Left forelimb (tissue), 1 donor: ENCODE data around the gene PTPRK.

Experiments used
- DNase-seq: peaks from one replicate; pipeline ENCODE4 v3.0.0-alpha.2; 2018; ENCODE audit warnings: low spot score

Gene PTPRK

DNA sequence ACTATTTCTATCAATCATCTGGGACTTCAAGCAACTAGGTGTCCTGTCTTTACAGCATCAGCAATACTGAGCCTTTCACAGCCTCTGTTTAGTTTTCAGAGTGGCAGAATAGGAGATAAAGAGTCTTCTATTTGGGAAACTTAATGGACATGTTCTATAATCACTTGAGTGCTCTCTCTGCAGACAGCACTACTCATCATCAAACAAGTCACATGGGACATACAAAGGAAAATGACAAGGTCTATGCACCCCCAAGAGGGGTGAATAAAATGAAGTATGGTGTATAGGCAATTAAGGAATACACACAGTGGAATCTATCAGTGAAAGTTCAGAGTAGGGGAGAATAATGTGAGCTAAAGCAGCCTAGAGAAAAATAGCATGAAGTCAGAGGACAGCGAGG is 381.7 kb downstream of the PTPRK start:
- no peak for DNase-seq

DNA sequence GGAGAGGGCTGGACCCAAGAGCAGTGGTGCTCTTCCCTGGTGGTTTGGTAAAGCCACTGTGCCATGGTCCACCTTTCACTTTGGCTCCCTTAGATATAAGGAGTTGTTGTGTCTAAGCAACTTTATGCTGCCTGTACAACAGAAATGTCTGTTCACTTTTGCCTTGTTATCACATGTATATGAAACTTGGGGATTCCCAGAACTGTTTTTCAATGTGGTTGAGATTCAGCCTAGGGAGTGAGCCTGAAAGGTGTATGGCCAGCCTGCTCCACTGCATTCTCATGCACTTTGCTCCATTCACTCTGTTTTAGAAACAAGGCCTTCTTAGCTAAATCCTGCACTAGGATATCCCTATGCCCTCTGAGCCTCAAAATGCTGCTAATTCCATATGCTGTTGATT is 385.1 kb downstream of the PTPRK start:
- DNase-seq = no peak

DNA sequence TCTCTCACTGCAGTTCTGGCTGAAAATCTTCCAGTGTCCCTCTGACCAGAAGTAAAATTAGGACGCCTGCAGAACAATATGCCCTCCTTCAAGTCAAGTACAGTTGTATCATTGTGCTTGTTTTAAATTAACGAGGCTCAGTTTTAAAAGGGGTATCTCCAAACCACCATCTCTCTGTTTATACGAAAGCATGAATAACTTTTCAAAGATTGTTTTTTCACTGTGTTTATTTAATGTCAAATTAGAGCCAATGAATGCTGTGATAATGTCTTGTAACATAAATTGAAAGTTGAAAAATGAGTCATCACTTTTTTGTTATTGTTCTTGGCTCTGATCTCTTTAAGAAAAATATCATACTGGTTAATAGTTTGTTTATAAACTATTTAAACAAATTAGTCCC is 388.8 kb downstream of the PTPRK start:
- no peak for DNase-seq

DNA sequence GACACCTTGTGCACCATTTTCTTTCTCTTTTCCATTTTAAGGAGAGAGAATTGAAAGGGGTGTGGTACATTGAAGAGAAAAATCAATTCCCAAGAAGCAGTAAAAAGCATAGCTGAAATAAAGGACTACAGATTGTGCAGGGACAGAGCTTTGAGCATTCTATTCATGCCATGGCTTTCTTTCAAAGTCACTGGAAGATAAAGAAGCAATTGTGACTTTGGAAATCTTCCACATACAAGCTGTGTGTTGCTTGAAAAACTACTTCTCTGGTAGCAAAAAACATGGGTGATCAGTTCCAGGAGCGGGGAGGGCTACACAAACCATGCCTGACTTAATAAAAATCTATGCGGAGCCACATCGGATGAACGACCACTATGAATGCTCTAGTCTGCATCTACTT is 389.4 kb downstream of the PTPRK start:
- no peak for DNase-seq

DNA sequence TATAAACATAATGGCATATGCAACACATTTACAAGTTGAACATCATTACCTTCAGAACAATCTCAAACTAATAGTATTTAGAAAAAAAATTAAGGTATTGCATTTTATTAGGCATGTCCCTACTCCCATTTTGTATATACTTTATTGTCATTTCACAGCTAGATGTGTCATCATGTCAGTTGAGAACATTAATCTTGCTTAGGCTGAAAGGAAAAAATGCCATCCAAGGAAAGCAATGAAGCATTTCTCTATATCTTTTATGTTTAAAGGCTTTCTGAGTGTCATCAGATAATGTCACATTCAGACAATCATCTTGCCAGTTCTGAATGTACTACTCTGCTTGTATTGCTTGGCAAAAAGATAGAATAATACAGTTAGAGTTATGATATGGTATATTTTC is 390.7 kb downstream of the PTPRK start:
- DNase-seq = no peak

DNA sequence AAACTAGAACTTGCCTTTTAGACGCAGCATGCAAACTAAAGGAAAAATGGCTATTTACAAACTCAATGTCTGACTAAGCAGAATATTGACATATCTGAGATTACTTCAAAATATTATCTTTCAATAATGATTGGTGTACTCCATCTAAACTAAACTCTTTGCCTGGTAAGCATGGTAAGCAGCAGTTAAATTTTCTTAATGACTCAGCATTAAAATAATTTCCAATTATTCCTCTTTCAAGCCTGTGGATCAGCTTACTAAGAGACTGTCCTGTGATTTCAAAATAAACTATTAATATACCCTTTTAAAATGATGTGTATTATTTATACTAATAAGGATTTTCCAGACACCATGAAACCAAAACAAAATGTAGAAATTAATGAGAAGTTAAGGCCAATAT is 392.7 kb downstream of the PTPRK start:
- no peak for DNase-seq

DNA sequence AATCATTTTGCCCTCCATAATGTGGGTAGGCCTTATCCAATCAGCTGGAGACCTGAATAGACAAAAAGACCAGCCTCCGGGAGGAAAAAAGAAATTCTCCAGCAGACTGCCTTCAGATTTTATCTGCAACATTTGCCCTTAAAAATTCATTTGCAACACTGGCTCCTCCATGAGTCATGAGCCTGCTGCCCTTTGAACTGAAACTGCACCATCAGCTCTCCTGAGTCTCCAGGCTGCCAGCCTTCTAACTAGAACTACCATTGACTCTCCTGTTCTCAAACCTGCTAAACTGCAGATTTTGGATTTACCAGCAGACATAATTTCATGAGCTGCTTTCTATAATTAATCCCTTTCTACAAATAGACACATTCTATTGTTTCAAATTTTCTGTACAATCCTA is 395.7 kb downstream of the PTPRK start:
- no peak for DNase-seq

DNA sequence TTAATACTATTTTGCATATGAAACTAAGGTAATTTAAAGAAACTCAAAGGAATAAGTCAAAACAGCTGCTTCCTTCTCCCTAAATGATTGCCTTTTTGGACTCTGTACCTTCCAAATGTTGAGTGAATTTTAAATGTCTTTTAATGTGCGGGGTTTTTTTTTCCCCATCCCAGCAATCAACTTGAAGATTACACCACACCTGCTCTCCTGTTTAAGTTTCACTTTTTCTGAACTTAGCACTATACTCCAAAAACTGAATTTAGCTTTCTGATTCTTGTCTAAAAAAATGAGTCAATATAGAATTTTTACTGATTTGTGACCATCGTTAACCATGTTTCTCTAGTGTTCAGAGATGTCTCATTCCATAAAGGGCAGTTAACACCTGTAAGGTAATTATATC is 398.8 kb downstream of the PTPRK start:
- DNase-seq = no peak

DNA sequence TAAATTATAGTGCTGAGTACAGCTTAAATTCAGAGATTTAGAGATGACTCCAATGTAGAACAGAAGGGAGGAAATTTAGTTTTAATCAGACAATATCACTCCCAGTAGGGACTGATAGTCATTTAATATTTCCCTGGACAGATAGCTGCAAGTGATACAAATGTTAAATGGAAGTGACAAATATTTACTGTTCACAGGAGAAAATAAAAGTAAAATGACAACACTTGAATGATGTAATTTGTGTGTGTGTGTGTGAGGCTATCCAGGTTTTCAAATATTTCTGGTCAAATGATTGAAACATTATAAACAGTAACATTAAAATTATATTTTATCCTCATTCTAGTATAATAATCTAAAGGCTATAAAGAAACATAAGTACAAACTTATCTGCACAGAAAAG is 399.2 kb downstream of the PTPRK start:
- no peak for DNase-seq

DNA sequence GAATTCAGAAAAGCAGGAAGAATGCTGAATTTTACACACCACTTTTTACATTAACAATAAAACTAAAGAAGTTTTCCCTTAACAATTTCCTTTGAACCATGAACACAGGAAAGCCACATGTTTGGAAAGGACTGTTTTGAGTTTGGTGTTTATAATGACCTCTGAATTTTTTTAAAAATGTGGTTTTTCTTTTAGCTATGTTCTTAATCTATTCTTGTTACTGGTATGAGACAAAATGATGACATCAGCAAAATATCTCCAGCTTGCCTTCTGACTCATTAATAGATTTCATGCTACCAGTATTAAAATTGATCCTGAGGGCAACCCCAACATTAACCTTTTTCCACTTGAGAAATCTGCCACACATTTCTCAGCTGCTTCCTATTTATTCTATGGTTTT is 402.0 kb downstream of the PTPRK start:
- DNase-seq = no peak

DNA sequence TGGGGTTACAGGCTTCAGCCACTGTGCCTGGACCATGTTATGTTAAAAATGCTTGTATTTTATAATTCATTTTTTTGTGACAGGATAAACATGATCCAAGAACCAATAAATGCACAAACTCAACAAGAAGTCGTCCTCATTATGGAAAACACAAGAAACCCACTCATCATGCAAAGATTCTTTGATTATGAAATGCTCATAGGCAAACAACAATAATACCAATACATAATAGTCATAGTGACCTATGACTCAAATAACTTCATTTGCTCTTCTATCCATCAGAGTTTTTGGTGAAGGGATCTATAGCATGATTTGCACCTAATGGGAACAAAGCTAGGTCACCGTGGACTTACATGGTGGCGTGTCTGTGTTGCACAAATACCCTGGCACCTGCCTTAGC is 402.5 kb downstream of the PTPRK start:
- DNase-seq = no peak

DNA sequence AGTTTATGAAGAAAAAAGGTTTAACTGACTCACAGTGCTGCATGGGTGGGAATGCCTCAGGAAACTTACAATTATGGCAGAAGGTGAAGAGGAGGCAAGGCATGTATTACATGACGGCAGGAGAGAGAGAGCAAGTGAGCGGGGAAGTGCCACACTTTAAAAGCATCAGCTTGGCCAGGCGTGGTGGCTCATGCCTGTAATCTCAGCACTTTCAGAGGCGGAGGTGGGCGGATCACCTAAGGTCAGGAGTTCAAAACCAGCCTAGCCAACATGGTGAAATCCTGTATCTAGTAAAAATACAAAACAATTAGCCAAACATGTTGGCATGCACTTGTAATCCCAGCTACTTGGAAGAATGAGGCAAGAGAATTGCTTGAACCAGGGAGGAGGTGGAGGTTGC is 406.2 kb downstream of the PTPRK start:
- DNase-seq = no peak

DNA sequence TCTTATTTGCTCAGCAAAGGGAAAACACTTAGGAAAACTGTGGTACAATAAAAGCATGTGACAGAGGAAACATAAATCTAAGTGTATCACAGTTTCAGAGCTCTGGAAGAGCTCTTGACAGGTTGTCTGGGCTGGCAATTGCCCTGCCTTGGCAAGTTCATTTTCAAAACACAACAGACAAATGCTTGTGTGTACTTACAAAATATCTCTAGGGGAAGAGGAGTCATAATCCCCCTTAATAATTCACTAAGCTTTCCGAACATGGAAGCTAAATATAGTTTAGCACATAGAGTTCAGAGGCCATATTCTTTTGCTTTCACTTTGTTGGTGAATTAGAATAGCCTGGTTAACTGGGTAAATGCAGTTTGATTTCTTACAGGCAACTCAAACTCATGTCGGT is 407.9 kb downstream of the PTPRK start:
- DNase-seq = no peak

DNA sequence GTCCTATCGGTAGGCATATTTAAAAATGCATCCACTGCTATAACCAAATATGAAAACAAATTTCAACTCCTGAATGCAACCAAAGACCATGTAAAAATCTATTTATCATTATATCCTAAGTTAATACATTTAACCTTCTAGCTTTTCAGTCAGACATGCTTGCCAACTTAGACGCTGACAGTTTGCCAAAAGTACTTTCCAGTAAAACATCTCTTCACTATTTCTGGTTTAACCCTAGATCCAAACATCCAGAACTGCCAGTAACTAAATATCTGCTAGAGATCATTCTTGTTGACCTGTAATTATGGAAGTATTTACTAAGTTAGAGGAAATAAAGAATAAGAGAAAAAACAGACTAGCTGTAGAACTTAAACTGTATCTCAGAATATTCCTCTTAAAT is 409.3 kb downstream of the PTPRK start:
- DNase-seq = no peak

DNA sequence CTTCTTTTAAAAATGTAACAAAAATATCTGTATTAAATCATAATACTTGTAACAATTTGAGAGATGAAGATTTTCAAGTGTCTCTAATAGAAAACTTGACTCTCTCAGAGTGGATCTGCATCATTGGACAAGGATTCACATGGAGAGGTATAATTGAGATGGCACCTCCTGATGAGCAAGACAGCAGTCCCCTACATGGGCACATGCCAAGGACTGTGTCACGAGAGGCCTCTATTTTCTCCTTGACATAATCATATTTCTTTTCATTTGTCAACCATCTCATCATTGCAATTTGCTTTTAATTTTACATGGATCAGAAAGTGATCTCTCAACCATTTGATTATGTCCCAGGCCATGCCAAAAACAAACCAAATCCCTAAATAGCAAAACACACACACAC is 412.7 kb downstream of the PTPRK start:
- DNase-seq = no peak

DNA sequence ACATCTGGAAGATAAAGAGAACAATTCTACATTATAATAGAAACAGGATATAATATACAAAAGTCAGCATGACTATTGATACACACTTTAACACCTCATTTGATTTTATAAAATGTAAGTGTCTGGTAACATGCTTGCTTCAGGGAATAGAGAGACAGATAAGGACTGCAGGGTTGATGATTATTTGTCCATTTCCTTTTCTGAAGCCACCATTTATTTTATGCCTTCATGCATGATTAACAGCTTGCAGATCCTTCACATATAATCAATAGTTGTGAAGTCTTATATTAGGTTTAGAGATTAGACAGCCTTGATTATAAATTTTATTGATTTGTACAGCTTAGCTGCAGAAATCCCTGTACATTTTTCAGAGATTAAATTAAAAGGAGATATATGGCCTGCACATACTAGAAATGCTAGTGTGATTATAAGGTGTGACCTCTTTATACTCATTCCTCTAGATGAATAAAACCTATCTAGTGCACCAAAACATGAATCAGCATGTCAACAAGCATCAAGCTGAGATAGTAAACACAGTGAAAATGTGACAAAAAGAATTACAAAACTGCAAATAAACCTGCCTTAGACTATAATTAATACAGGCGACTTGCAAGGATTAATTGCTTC is 420.7 kb downstream of the PTPRK start:
- no peak for DNase-seq

DNA sequence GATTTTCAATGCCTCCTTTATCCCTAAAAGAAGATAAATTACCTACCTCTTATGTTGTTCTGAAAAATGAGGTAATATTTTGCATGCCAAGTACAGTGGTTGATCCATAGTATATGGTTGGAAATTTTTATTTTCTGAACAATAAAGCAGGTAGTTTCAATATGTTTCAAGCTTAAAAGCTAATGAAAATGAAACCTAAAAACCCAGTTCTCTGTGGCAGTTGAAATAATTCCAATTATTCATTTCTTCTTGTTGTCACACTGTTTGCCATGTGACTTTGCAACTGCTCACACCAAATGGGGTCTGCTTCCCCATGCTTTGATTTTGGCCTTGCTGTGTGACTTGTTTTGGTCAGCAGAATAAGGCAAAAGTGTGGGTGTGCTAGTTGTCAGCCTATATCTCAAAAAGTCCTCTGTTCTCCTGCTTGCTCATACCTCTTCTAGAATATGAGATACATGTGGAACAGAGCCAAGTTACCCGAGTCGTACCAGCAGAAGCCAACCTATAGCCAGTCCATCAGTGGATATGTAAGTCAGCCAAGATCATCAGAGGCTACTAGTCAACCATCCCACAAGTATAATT is 422.3 kb downstream of the PTPRK start:
- no peak for DNase-seq

DNA sequence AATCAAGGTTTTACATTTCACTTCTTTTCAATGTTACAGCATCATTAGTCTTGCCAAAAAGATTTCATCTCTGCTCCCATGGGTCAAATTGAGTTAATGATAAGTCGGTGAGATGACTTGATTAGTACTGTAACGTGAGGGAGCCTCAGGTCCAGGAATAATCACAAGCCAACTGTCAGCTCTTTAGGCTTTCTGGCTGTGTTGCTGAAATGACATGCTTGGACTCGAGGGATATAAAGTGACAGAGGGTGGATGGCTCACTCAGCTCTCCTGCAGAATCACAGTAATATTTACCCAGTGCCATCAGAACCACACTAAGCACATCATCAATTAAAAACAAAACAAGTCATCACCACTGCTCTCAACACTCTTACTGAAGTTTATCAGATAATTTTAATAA is 423.4 kb downstream of the PTPRK start:
- DNase-seq = no peak

DNA sequence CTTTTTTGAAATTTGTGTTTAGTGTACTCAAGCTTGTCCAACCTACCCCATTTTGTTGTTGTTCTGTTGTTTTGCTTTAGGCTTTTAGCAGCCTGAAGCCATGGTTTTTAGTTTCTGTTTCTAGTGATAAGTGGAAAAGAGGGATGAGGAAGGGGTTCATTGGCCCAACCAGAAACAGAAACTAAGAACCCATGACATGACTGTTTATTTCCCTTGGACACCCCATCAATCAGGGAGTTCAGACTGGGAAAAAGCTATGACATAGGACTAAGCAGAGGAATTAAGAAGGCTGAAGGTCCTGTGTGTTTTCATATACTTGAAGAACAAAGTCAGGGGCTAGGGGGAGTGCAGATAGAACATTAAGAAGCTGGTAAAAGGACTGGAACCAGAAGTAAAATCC is 425.0 kb downstream of the PTPRK start:
- DNase-seq = no peak

DNA sequence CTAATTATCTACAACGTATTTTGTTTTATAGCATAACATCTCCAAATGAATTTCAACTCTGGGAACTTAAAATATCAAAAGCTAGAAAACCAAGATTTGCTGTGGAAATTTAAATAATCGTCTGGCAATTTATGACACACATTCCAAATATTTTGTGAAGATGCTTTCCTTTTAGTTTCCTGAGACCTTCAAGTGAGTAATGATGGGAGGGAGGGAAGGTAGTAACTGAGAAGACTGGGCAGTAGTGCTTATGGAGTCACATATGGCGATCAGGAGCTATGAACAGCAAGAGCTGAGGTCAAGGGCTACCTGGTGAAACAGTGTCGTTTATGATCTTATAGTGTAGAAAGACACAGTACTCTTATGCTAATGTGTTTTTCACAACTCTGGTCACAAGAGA is 441.4 kb downstream of the PTPRK start:
- no peak for DNase-seq

DNA sequence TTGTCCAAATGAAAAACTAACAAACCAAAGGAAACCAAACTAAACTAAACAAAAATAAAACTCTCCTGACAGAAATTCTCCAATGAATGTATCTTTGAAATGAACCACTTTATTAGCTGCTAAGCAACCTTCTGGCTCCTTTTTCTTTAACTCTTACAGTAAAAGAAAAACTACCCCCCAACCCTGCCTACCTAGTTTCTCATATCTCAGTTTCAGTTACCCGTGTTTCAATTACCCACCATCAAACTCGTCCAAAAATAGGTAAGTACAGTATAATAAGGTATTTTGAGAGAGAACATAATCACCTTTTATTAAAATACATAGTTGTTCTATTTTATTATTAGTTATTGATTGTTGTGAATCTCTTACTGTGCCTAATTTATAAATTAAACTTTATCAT is 442.1 kb downstream of the PTPRK start:
- DNase-seq = no peak

DNA sequence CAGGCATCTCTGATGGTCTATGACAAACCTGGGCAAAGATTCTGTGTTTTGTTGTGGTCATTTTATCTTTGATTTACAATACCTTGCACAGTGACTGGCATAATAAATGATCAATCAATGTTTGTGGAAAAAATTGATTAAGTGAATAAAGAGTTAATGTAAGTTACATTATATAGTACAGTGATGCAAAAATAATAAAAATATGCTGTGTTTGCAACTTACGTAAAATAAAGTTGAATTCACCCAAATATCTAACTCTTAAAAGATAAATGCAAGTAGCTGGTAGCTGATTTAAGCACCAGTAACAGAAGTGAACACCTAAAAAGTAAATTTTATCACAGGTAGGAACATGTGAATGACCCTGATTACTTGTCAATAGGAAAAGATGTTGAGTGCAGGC is 443.6 kb downstream of the PTPRK start:
- no peak for DNase-seq

DNA sequence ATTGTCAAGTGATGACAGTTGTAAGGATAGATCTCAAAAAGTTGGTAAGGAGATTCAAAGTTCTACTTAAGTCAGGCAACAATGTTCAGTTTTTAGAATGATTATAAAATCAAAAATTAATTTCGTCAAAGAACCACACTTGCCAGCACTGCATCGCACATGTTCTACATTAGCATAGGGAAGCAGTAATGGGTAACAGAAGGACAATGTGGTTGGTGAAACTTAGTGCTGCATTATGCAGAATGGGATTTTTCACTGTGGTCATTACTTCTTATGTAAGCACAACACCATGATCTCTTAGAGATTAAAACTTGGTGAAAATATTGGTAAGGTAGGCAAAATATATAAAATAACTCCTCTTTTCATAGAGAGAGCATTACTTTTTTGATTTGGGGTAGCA is 445.8 kb downstream of the PTPRK start:
- no peak for DNase-seq

DNA sequence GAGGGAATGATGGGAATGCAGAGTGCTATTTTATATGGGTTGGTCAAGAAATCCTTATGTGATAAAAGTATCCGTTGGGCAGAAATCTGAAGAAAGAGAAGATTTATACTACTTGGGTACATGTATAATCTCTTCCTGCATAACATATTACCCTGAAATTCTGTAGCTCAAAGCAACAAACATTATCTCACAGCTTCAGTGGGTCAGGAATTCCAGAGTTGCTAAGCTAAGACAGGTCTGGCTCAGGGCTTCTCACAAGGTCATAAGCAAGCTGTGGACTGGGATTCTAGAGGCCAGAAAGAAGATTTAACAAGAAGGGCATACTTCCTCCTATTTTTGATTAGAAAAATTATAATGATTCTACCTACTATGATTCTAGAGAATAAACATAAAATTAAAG is 447.0 kb downstream of the PTPRK start:
- no peak for DNase-seq

DNA sequence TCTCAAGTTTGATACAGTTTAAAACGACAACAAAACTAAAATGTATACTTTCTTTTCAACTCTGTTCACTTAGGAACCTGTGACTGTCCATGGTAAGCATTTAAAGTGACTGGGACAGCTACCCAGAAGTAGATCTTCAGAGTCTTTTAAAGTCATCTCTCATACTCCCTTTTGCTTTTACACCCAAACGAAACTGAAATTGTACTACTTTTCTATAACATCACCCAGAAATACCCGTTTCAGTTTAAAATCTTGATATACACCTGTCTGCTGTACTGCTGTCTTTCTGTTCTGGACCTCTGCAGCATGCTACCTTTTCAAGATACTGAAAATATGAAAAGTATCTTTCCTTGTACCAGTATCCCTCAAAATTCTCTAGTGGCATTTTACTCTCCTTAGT is 449.2 kb downstream of the PTPRK start:
- DNase-seq = no peak
